DOHH2 (cell line): ENCODE data around the gene UBE2N.
A peak's percentile ranks its signal among the peaks of the same experiment; 100 is the strongest.

Experiments used
- H3F3A ChIP-seq: fragments of 200-600 bp; sonication (generic), shearing (Covaris generic); 2 replicates; pipeline ENCODE4 v1.6.0; 2016; ENCODE audit warnings: antibody characterized with exemption, mild to moderate bottlenecking; ENCODE audit not compliant: control insufficient read depth, insufficient read depth
- H3K27ac ChIP-seq: fragments of 200-600 bp; sonication (generic); 2 replicates; pipeline ENCODE4 v1.5.1; 2014; ENCODE audit warnings: low read depth, mild to moderate bottlenecking, low read length, moderate library complexity
- H3K27me3 ChIP-seq: fragments of 200-600 bp; sonication (generic); 2 replicates; pipeline ENCODE4 v1.6.1; 2014; ENCODE audit warnings: mild to moderate bottlenecking, low read length, mixed read lengths; ENCODE audit not compliant: control insufficient read depth
- H3K36me3 ChIP-seq: fragments of 200-600 bp; sonication (generic); 2 replicates; pipeline ENCODE4 v1.6.1; 2014; ENCODE audit warnings: mild to moderate bottlenecking, low read length, moderate library complexity, mixed read lengths; ENCODE audit not compliant: control insufficient read depth
- H3K4me1 ChIP-seq: fragments of 200-600 bp; sonication (generic); 2 replicates; pipeline ENCODE4 v1.6.1; 2014; ENCODE audit warnings: mild to moderate bottlenecking, low read length, mixed read lengths; ENCODE audit not compliant: control insufficient read depth
- H3K4me2 ChIP-seq: fragments of 200-600 bp; sonication (generic); 2 replicates; pipeline ENCODE4 v1.6.0; 2014; ENCODE audit warnings: mild to moderate bottlenecking, low read length, moderate library complexity
- H3K4me3 ChIP-seq: fragments of 200-600 bp; sonication (generic); 2 replicates; pipeline ENCODE4 v1.5.1; 2014; ENCODE audit warnings: mild to moderate bottlenecking, low read length, mixed read lengths
- H3K79me2 ChIP-seq: fragments of 200-600 bp; sonication (generic); 2 replicates; pipeline ENCODE4 v1.6.1; 2014; ENCODE audit warnings: mild to moderate bottlenecking, low read length, mixed read lengths; ENCODE audit not compliant: control insufficient read depth
- H3K9me2 ChIP-seq: fragments of 200-600 bp; sonication (generic); replicated peaks from 2 replicates; pipeline ENCODE4 v1.6.1; 2014; ENCODE audit warnings: mild to moderate bottlenecking, low read length, mixed read lengths; ENCODE audit not compliant: control insufficient read depth
- H3K9me3 ChIP-seq: fragments of 200-600 bp; sonication (generic); 2 replicates; pipeline ENCODE4 v1.6.1; 2014; ENCODE audit warnings: antibody characterized with exemption, low read length, mixed read lengths; ENCODE audit not compliant: control insufficient read depth, insufficient read depth
- H4K20me1 ChIP-seq: fragments of 200-600 bp; sonication (generic); 2 replicates; pipeline ENCODE4 v1.6.0; 2014; ENCODE audit warnings: low read depth, mild to moderate bottlenecking, antibody characterized with exemption, low read length, moderate library complexity; ENCODE audit not compliant: control insufficient read depth, insufficient read depth
- EZH2phosphoT487 ChIP-seq: fragments of 200-600 bp; sonication (generic); IDR thresholded peaks from 2 replicates; pipeline ENCODE4 v1.6.1; 2017; ENCODE audit warnings: borderline replicate concordance, mild to moderate bottlenecking, antibody characterized with exemption, low read length, moderate library complexity, mixed read lengths
- TF ChIP-seq, protein P1 (sequence below): fragments of 200-600 bp; sonication (generic); IDR thresholded peaks from one replicate; pipeline ENCODE4 v1.5.1; 2014; ENCODE audit warnings: antibody characterized with exemption, mild to moderate bottlenecking, low read depth, low read length; ENCODE audit not compliant: poor library complexity, severe bottlenecking

Gene UBE2N

DNA sequence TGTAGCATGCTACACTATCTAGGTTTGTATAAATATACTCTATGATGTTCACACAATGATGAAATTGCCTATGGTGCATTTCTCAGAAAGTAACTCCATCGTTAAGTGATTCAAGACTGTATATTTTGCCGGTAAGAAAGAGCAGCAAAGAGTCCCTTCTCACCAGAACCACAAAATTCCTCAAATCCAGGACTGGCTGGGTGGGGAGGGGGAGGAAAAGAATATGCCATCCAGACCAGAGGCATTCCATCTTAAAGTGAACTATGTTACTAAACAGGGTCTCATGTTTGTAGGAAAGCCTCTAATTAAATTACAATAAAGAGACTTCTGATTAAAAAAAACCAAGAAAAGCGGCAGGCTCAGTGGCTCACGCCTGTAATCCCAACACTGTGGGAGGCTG, 11.5 kb downstream of the UBE2N start:
- TF ChIP-seq EZH2phosphoT487 = no peak
- TF ChIP-seq, protein P1, sequence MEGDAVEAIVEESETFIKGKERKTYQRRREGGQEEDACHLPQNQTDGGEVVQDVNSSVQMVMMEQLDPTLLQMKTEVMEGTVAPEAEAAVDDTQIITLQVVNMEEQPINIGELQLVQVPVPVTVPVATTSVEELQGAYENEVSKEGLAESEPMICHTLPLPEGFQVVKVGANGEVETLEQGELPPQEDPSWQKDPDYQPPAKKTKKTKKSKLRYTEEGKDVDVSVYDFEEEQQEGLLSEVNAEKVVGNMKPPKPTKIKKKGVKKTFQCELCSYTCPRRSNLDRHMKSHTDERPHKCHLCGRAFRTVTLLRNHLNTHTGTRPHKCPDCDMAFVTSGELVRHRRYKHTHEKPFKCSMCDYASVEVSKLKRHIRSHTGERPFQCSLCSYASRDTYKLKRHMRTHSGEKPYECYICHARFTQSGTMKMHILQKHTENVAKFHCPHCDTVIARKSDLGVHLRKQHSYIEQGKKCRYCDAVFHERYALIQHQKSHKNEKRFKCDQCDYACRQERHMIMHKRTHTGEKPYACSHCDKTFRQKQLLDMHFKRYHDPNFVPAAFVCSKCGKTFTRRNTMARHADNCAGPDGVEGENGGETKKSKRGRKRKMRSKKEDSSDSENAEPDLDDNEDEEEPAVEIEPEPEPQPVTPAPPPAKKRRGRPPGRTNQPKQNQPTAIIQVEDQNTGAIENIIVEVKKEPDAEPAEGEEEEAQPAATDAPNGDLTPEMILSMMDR = no peak
- H3F3A ChIP-seq = peaks cover 18% of the 10 kb centered on the region
- peaks cover 94% of the 10 kb centered on the region for H3K4me1 ChIP-seq
- no peaks in the 10 kb centered on the region for H3K9me3 ChIP-seq
- peaks cover 18% of the 10 kb centered on the region for H3K36me3 ChIP-seq
- no peak overlapping the region for H3K4me3 ChIP-seq
- peak overlapping the region; percentile 40 for H3K4me2 ChIP-seq
- no peaks in the 10 kb centered on the region for H3K27me3 ChIP-seq
- no peak overlapping the region for H3K27ac ChIP-seq
- H4K20me1 ChIP-seq = peaks cover 48% of the 10 kb centered on the region
- peaks cover 100% of the 10 kb centered on the region for H3K79me2 ChIP-seq
- H3K9me2 ChIP-seq = no peaks in the 10 kb centered on the region

DNA sequence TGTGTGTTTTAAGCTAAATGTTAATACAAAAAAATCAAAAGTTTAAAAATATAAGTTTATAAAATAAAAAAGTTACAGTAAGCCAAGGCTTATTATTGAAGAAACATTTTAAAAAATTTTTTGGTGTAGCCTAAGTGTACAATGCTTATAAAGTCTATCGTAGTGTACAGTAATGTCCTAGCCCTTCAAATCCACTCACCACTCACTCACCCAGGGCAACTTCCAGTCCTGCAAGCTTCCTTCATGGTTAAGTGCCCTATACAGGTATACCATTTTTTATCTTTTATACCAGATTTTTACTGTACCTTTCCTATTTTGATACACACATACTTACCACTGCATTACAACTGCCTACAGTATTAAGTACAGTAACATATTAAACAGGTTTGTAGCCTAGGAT, 11.9 kb downstream of the UBE2N start:
- H3K9me2 ChIP-seq = no peaks in the 10 kb centered on the region
- H3K4me1 ChIP-seq = peaks cover 94% of the 10 kb centered on the region
- H3K4me3 ChIP-seq = no peak overlapping the region
- TF ChIP-seq, protein P1 = no peak
- TF ChIP-seq EZH2phosphoT487 = no peak
- H3F3A ChIP-seq = peaks cover 18% of the 10 kb centered on the region
- H3K36me3 ChIP-seq = peaks cover 21% of the 10 kb centered on the region
- no peaks in the 10 kb centered on the region for H3K27me3 ChIP-seq
- no peak overlapping the region for H3K27ac ChIP-seq
- H3K9me3 ChIP-seq = no peaks in the 10 kb centered on the region
- H3K4me2 ChIP-seq = peak overlapping the region; percentile 40
- peaks cover 100% of the 10 kb centered on the region for H3K79me2 ChIP-seq
- H4K20me1 ChIP-seq = peaks cover 53% of the 10 kb centered on the region

DNA sequence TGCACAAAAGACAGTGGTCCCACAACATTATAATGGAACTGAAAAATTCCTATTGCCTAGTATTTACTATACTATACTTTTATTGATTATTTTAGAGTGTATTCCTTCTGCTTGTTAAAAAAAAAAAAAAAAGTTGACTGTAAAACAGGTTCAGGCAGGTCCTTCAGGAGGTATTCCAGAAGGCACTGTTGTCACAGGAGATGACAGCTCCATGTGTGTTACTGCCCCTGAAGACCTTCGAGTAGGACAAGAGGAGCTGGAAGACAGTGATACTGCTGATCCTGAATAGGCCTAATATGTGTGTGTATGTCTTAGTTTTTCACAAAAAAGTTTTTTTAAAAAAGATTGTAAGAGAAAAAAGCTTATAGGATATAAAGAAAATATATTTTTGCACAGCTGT, 12.3 kb downstream of the UBE2N start:
- TF ChIP-seq, protein P1 = no peak
- no peak for TF ChIP-seq EZH2phosphoT487
- Histone ChIP-seq H3K9me2 (no peaks in the 10 kb centered on the region), H3K9me3 (no peaks in the 10 kb centered on the region), H3K36me3 (peaks cover 23% of the 10 kb centered on the region), H3K79me2 (peaks cover 100% of the 10 kb centered on the region), H3K27ac (no peak overlapping the region), H3K4me3 (no peak overlapping the region), H4K20me1 (peaks cover 57% of the 10 kb centered on the region), H3K4me1 (peaks cover 94% of the 10 kb centered on the region), H3K4me2 (peak overlapping the region; percentile 76; the same call in 1 of the 2 replicates), H3K27me3 (no peaks in the 10 kb centered on the region), H3F3A (peaks cover 18% of the 10 kb centered on the region)
